Hepatocyte (in vitro differentiated cells): ENCODE results near the gene TCF12. TPM values are rescaled to one million over a fixed set of nuclear protein-coding genes. Genes with fewer than 3 reads are reported as not detected.

Experiments
- DNase-seq: peaks from one replicate; pipeline ENCODE4 v3.0.0-alpha.2; 2016; ENCODE audit warnings: low spot score
- H2AFZ ChIP-seq: fragments of 200-600 bp; sonication (generic); 2 replicates; pipeline ENCODE4 v1.6.0; 2016; ENCODE audit warnings: antibody characterized with exemption, mild to moderate bottlenecking
- H3K27ac ChIP-seq: fragments of 200-600 bp; sonication (generic); 2 replicates; pipeline ENCODE4 v1.5.1; 2016; ENCODE audit warnings: mild to moderate bottlenecking
- H3K27me3 ChIP-seq: fragments of 200-600 bp; sonication (generic); 2 replicates; pipeline ENCODE4 v1.6.1; 2016
- H3K36me3 ChIP-seq: fragments of 200-600 bp; sonication (generic); replicated peaks from 2 replicates; pipeline ENCODE4 v1.5.1; 2016; ENCODE audit warnings: low read depth; ENCODE audit not compliant: insufficient read depth
- H3K4me1 ChIP-seq: fragments of 200-600 bp; sonication (generic); 2 replicates; pipeline ENCODE4 v1.5.1; 2016; ENCODE audit warnings: mild to moderate bottlenecking, moderate library complexity; ENCODE audit not compliant: insufficient read depth
- H3K4me2 ChIP-seq: fragments of 200-600 bp; sonication (generic); 2 replicates; pipeline ENCODE4 v1.6.0; 2016
- H3K4me3 ChIP-seq: fragments of 200-600 bp; sonication (generic); 2 replicates; pipeline ENCODE4 v1.5.1; 2016; ENCODE audit warnings: mild to moderate bottlenecking
- H3K79me2 ChIP-seq: fragments of 200-600 bp; sonication (generic); 2 replicates; pipeline ENCODE4 v1.6.0; 2017; ENCODE audit warnings: mild to moderate bottlenecking
- H3K9me2 ChIP-seq: fragments of 200-600 bp; sonication (generic); replicated peaks from 2 replicates; pipeline ENCODE4 v1.6.0; 2017; ENCODE audit warnings: mild to moderate bottlenecking; ENCODE audit not compliant: insufficient read depth
- H3K9me3 ChIP-seq: fragments of 200-600 bp; sonication (generic); 2 replicates; pipeline ENCODE4 v1.5.1; 2016; ENCODE audit warnings: low read depth, mild to moderate bottlenecking
- H4K20me1 ChIP-seq: fragments of 200-600 bp; sonication (generic); 2 replicates; pipeline ENCODE4 v1.6.0; 2016; ENCODE audit warnings: mild to moderate bottlenecking; ENCODE audit not compliant: insufficient read depth, poor library complexity, severe bottlenecking
- CTCF ChIP-seq: fragments of 200-600 bp; sonication (generic); IDR thresholded peaks from 2 replicates; pipeline ENCODE4 v1.5.1; 2016; ENCODE audit warnings: antibody characterized with exemption, mild to moderate bottlenecking; ENCODE audit not compliant: poor library complexity
- EZH2 ChIP-seq: fragments of 200-600 bp; sonication (generic); IDR thresholded peaks from 2 replicates; pipeline ENCODE4 v1.6.1; 2016; ENCODE audit warnings: antibody characterized with exemption, mild to moderate bottlenecking, borderline replicate concordance
- EZH2phosphoT487 ChIP-seq: fragments of 200-600 bp; sonication (generic); IDR thresholded peaks from one replicate; pipeline ENCODE4 v1.6.1; 2018; ENCODE audit warnings: antibody characterized with exemption, mild to moderate bottlenecking, low read depth, moderate library complexity; ENCODE audit not compliant: unreplicated experiment, severe bottlenecking
- WGBS: methylation state at CpG from one replicate; pipeline ENCODE4 v1.1.6; 2016; ENCODE audit warnings: low lambda C conversion rate; ENCODE audit errors: missing lambda C conversion rate; 5-methylcytosine and 5-hydroxymethylcytosine counted together
- polyA plus RNA-seq: library from polyadenylated mRNA; unstranded; fragments of >200 nt; fragmentation: Nextera tagmentation; extraction: Ambion mirVana; gene quantifications from 2 replicates; pipeline ENCODE4 v1.2.1, GENCODE V29; 2016
- total RNA-seq: library from RNA; depleted of rRNA; stranded (reverse); fragments of >200 nt; gene quantifications from 2 replicates; pipeline ENCODE4 v1.2.3, GENCODE V29; 2014

Gene TCF12
- total and polyA plus RNA-seq, 2 experiments from 2014 or later = 42.0 to 93.2 TPM

- Histone ChIP-seq H3K27ac (no peak overlapping the region), H3K79me2 (peaks cover 14% of the 10 kb centered on the region), H3K4me2 (no peak overlapping the region), H3K9me3 (peaks cover 7% of the 10 kb centered on the region), H3K9me2 (no peaks in the 10 kb centered on the region), H3K4me1 (peaks cover 7% of the 10 kb centered on the region), H3K27me3 (no peaks in the 10 kb centered on the region), H2AFZ (no peak overlapping the region), H3K36me3 (no peaks in the 10 kb centered on the region), H3K4me3 (no peak overlapping the region), H4K20me1 (no peaks in the 10 kb centered on the region)
- TF ChIP-seq CTCF = no peak
- TF ChIP-seq EZH2 = no peak
- TF ChIP-seq EZH2phosphoT487 = no peak
- no peak for DNase-seq
- 62% methylated on average over 3 of the region's 3 CpGs for WGBS
Observed at GRCh38 chr15:57156210-57156884, 237.9 kb downstream of the TCF12 start.

GRCh38 chr15:57158589-57158988, 240.1 kb downstream of the TCF12 start:
- Histone ChIP-seq H3K4me3 (no peak overlapping the region), H3K4me1 (peaks cover 7% of the 10 kb centered on the region), H3K79me2 (peaks cover 13% of the 10 kb centered on the region), H3K4me2 (no peak overlapping the region), H3K9me2 (no peaks in the 10 kb centered on the region), H3K9me3 (no peaks in the 10 kb centered on the region), H2AFZ (no peak overlapping the region), H3K36me3 (no peaks in the 10 kb centered on the region), H3K27me3 (no peaks in the 10 kb centered on the region), H4K20me1 (no peaks in the 10 kb centered on the region), H3K27ac (no peak overlapping the region)
- no peak for TF ChIP-seq EZH2phosphoT487
- DNase-seq = no peak

GRCh38 chr15:57158997-57159668, 240.7 kb downstream of the TCF12 start:
- Histone ChIP-seq H3K4me2 (no peak overlapping the region), H3K9me3 (no peaks in the 10 kb centered on the region), H3K79me2 (peaks cover 13% of the 10 kb centered on the region), H3K27ac (no peak overlapping the region), H3K4me3 (no peak overlapping the region), H3K4me1 (peaks cover 7% of the 10 kb centered on the region), H4K20me1 (no peaks in the 10 kb centered on the region), H3K9me2 (no peaks in the 10 kb centered on the region), H3K36me3 (no peaks in the 10 kb centered on the region), H2AFZ (no peak overlapping the region), H3K27me3 (no peaks in the 10 kb centered on the region)
- TF ChIP-seq EZH2phosphoT487 = no peak
- TF ChIP-seq EZH2 = no peak
- TF ChIP-seq CTCF = no peak
- 73% methylated on average over 4 of the region's 4 CpGs for WGBS
- no peak for DNase-seq

GRCh38 chr15:57159767-57160166, 241.3 kb downstream of the TCF12 start:
- no peaks in the 10 kb centered on the region for H3K9me2 ChIP-seq
- peaks cover 7% of the 10 kb centered on the region for H3K4me1 ChIP-seq
- no peak overlapping the region for H3K27ac ChIP-seq
- H3K4me3 ChIP-seq = no peak overlapping the region
- DNase-seq = no peak
- H3K9me3 ChIP-seq = no peaks in the 10 kb centered on the region
- H4K20me1 ChIP-seq = no peaks in the 10 kb centered on the region
- no peaks in the 10 kb centered on the region for H3K36me3 ChIP-seq
- no peak overlapping the region for H2AFZ ChIP-seq
- H3K79me2 ChIP-seq = peaks cover 13% of the 10 kb centered on the region
- no peak overlapping the region for H3K4me2 ChIP-seq
- TF ChIP-seq CTCF (no peak), EZH2phosphoT487 (no peak), EZH2 (no peak)
- no peaks in the 10 kb centered on the region for H3K27me3 ChIP-seq
